HG02763 (cell line): Measurements from ENCODE around the gene PPP2R1B.

Experiments
- ATAC-seq: cut with Tn5 transposase; IDR thresholded peaks from one replicate; pipeline ENCODE4 v1.9.1; 2021; ENCODE audit warnings: mild to moderate bottlenecking, moderate library complexity; ENCODE audit not compliant: unreplicated experiment

Gene PPP2R1B

DNA sequence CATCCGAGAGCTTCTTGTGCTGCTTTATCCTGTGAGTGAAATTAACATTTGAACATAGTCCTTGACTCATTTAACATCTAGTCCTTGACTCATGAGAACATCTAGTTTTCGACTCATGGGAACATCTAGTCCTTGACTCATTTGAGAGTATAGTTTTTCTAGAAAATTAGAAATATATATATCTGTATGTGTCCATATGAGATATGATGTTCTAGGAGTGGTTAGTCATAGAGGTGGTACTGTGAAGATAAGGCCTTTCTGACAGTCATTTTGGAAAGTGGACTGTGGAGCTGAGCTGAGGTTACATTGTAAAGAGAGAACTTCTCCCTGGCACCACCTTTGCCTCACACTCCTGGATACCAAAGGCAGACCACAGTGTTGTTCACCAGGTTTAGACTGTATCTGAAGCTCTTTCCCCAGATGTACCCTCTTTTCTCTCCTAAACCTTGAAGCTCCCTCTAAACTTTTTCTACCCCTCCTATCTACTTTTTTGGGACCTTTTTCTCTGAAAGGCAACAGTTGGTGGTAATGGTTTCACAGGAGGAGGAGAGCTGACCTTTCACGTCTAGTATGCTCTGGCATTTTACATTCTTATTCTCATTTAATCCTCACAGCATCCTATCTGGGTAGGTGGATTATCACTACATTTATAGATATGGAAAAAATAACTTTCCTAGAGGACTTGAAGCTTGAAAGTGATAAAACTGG is 67.2 kb downstream of the PPP2R1B start:
- no peak for ATAC-seq

DNA sequence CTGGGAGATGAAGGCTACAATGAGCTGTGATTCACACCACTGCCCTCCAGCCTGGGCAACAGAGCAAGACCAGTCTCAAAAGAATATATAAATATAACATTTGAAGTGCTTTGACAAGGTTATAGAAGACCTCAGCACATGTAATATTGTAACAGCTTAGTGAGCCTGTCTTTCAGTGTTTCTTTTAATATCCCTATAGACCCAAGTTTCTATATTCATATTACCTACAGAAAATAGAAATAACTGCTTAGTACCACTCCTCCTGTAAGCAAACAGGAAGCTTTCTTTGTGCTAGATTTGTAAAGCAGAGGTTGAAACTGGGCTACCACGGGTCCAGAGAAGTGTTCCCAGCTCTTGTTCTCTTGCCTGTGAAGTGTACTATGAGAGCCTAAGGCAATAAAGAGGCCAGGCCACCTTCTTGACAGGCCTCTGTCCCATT is 68.2 kb downstream of the PPP2R1B start:
- ATAC-seq, result no peak

GRCh38 chr11:111696556-111696955 is 69.6 kb downstream of the PPP2R1B start:
- ATAC-seq, result no peak

GRCh38 chr11:111694851-111695250 is 71.3 kb downstream of the PPP2R1B start:
- ATAC-seq, result no peak

DNA sequence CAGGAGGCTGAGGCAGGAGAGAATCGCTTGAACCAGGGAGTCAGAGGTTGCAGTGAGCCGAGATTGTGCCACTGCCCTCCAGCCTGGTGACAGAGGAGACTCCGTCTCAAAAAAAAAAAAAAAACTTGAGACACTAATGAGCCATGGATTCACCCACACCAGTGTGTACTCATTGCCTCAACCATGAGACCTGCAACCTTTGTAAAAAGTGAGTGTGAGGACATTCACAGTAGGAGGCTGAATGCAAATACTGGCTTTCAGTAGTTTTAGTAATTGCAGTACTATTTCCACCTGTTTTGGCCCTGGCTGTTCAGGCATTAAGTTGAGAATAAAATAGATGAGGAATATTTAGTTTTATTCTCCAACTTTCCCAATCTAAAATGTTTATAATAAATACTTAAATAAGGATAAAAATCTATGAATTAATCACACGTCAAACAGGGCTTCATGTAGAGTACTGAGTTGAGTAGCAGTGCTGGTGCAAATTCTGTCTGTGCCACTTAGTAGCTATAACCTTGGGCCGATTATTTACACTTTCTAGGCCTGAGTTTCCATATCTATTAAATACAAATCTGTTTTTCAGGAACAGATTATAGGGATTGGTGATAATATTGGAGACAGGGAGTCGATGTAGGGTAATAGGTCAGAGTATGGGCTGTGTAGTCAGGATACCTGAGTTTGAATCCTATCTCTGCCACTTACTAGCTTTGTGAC is 72.8 kb downstream of the PPP2R1B start:
- ATAC-seq, result no peak

DNA sequence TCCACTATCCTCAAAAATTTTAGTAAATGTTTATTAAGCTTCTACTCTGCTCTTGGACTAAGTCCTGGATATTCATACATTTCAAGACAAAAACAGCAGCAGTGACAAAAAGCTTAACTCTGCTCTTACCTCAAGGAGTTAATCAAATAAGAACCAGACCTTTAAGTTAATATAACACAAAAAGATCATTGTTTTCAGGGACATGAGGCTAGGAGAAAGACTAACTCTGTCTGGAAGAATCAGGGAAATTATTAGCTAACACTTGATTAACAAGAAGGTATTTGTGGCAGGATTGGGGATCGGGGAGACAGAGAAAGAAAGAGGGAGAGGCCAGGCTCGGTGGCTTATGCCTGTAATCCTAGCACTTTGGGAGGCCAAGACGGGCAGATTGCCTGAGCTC is 74.4 kb downstream of the PPP2R1B start:
- no peak for ATAC-seq

DNA sequence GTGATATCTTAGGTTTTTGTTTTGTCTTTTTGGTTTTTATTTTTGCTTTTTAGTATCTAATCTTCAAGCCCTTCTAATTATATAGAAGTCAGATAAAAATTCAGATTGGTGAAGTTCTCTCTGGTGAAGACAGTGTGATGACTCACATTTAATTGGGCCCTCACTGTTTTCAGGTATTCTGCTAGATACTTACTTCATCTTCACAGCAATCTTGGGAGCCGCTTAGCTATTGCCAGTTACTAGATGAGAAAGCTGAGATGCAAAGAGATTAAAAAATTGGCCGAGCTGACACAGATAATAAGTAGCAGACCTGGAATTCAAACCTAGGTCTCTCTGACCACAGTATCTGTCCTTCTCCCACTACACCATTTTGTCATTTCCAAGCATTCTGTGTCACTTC is 75.0 kb downstream of the PPP2R1B start:
- ATAC-seq, result no peak

DNA sequence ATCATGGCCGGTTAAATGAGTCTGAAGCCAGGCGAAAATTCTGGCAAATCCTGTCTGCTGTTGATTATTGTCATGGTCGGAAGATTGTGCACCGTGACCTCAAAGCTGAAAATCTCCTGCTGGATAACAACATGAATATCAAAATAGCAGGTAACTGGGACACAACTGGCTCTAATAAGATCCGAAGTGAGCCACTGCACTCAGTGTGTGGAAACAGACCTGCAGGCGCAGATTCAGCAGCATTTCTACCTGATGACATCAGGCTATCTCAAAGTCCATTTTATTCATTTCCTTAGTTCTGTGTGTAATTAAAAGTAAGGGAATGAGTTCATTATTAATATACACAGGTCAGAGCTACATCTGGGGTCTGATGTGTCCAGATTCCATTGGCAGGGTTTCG is 78.2 kb downstream of the PPP2R1B start:
- ATAC-seq, result no peak

- no peak for ATAC-seq
Observed at GRCh38 chr11:111684251-111684650, 81.9 kb downstream of the PPP2R1B start.

- ATAC-seq, result no peak
Observed at GRCh38 chr11:111683806-111684205, 82.4 kb downstream of the PPP2R1B start.

DNA sequence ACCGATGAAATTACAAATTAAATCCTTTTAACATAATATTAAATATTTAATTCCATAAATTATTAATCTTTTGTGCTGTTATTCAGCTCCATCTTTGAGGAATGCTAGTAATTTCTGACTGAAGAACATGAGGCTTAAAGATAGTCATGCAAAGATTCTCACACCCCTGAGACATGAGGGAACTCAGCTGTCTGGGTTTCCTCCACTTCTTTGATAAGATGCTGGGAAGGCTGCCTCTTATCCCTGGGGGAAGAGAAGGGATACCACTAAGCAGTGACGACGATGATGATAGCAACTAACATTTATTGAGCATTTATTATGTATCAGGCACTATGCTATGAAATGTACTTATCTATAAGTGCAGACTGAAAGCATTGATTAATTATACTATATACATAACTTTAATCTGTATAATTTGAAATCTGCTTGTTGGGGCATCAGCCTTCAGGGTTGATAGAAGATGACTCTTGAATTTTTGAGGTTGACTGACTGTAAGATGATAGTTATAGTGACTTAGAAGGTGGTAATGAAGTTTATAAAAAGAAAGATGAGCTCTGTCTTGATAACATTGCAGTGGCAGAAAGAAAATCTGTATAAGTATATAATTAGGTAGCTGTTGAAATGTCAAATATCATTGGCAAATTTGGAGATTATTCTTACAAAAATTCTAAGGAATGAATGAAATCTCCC is 85.6 kb downstream of the PPP2R1B start:
- ATAC-seq, result no peak
